ENCODE measurements around the gene PCDHB5.
"Not testable (repeated sequence)": the region's sequence is repeated elsewhere in the genome, so short reads cannot be mapped to it uniquely, and the experiment has no call there.

The PCDHB5 gene

DNA sequence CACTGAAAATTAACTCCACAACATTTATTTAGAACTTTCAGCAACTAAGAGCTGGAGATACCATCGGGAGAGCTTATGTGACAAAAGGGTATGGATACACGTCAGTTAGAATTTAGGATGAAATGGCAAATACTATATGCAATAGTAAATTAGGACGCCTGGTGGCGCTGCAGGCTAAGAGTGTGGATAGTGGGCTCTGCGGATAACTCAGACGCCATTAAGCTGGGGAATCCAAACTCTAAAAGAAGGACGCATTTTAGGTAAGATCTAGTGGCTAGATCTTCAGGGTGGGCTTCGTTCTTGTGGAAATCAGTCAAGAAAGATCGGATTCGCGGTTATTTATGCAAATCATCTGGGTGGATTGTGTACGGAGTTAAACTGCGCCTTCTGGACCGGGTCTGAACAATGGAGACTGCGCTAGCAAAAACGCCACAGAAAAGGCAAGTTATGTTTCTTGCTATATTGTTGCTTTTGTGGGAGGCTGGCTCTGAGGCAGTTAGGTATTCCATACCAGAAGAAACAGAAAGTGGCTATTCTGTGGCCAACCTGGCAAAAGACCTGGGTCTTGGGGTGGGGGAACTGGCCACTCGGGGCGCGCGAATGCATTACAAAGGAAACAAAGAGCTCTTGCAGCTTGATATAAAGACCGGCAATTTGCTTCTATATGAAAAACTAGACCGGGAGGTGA, at the start of gene PCDHB5:
Gene PCDHB5 (plus strand): TSS at position 177 of the 688 bp plus-strand sequence. CDS start 229 bp downstream, at position 406.
- intact Hi-C loops (cut with DNase I), result no loop called here
- DNase-seq, result peak in 1 of 10 donors; percentile 33

DNA sequence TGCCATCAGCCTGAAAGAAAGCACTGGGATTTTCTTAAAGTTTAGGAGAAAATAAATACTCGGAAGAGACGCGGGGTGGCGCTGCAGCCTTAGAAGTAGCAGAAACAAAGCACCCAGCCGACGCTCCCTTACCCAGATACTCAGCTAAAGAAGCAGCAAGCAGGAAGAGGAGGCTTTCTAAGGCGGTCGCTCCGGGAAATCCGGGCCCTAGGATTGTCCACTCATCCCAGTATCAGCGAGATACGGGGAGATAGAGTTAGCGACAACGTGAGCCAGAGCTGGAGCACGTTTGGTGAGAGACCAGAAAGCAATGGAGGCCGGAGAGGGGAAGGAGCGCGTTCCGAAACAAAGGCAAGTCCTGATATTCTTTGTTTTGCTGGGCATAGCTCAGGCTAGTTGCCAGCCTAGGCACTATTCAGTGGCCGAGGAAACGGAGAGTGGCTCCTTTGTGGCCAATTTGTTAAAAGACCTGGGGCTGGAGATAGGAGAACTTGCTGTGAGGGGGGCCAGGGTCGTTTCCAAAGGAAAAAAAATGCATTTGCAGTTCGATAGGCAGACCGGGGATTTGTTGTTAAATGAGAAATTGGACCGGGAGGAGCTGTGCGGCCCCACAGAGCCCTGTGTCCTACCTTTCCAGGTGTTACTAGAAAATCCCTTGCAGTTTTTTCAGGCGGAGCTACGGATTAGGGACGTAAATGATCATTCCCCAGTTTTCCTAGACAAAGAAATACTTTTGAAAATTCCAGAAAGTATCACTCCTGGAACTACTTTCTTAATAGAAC, 40.3 kb upstream of the PCDHB5 start, which contains the start of gene PCDHB2:
Gene PCDHB2 (plus strand): TSS at position 135 of the 782 bp plus-strand sequence. CDS start 176 bp downstream, at position 311.
- intact Hi-C loops (cut with DNase I), result no loop called here
- peak in 6 of 10 donors; percentile 25 to 86 (median 61) for DNase-seq

DNA sequence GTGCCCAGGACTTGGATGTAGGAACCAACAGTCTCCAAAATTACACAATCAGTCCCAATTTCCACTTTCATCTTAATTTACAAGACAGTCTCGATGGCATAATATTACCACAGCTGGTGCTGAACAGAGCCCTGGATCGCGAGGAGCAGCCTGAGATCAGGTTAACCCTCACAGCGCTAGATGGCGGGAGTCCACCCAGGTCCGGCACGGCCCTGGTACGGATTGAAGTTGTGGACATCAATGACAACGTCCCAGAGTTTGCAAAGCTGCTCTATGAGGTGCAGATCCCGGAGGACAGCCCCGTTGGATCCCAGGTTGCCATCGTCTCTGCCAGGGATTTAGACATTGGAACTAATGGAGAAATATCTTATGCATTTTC, 39.8 kb upstream of the PCDHB5 start:
- intact Hi-C loops (cut with DNase I), result no loop called here
- peak in 1 of 10 donors; percentile 22 for DNase-seq

DNA sequence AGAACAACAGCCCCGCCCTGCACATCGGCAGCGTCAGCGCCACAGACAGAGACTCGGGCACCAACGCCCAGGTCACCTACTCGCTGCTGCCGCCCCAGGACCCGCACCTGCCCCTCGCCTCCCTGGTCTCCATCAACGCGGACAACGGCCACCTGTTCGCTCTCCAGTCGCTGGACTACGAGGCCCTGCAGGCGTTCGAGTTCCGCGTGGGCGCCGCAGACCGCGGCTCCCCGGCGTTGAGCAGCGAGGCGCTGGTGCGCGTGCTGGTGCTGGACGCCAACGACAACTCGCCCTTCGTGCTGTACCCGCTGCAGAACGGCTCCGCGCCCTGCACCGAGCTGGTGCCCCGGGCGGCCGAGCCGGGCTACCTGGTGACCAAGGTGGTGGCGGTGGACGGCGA, 38.8 kb upstream of the PCDHB5 start:
- DNase-seq, result peak in 1 of 10 donors; percentile 67
- intact Hi-C loops (cut with DNase I), result not testable (repeated sequence)

DNA sequence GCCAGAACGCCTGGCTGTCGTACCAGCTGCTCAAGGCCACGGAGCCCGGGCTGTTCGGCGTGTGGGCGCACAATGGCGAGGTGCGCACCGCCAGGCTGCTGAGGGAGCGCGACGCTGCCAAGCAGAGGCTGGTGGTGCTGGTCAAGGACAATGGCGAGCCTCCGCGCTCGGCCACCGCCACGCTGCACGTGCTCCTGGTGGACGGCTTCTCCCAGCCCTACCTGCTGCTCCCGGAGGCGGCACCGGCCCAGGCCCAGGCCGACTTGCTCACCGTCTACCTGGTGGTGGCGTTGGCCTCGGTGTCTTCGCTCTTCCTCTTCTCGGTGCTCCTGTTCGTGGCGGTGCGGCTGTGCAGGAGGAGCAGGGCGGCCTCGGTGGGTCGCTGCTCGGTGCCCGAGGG, 38.4 kb upstream of the PCDHB5 start:
- intact Hi-C loops (cut with DNase I), result not testable (repeated sequence)
- DNase-seq, result peak in 2 of 10 donors; percentile 58 to 77

DNA sequence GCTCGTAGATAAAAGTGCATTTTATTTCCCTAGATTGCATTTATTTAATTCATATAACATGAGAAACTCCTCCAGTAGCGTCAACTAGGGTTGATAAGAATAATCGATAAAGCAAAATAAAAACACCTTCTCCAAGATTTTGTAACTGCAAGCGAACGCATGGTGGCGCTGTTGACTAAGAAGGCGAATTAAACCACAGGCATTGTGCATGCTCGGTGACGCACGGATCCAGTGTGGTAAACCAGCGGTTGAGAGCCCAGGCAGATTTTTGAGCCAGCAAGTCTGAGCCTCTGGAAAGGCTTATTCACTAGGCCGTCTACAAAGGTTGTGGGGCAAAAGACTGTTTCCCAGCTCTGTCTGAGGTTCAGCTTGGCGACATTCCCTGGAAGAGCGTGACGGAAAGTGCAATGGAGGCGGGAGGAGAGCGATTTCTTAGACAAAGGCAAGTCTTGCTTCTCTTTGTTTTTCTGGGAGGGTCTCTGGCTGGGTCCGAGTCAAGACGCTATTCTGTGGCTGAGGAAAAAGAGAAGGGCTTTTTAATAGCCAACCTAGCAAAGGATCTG, 34.7 kb upstream of the PCDHB5 start, which contains the start of gene PCDHB3:
Gene PCDHB3 (plus strand): TSS at position 231 of the 563 bp plus-strand sequence. CDS start 177 bp downstream, at position 408.
- intact Hi-C loops (cut with DNase I), result no loop called here
- DNase-seq, result peak in 6 of 10 donors; percentile 16 to 84 (median 54)

DNA sequence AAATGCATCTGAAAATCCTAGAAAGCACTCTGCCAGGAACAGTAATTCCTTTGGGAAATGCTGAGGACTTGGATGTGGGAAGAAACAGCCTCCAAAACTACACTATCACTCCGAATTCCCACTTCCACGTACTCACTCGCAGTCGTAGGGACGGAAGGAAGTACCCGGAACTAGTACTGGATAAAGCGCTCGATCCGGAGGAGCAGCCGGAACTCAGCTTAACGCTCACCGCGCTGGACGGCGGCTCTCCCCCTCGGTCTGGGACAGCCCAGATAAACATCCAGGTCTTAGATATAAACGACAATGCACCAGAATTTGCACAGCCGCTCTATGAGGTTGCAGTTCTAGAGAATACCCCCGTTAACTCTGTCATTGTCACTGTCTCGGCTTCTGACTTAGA, 33.9 kb upstream of the PCDHB5 start:
- intact Hi-C loops (cut with DNase I), result no loop called here
- DNase-seq, result no peak

DNA sequence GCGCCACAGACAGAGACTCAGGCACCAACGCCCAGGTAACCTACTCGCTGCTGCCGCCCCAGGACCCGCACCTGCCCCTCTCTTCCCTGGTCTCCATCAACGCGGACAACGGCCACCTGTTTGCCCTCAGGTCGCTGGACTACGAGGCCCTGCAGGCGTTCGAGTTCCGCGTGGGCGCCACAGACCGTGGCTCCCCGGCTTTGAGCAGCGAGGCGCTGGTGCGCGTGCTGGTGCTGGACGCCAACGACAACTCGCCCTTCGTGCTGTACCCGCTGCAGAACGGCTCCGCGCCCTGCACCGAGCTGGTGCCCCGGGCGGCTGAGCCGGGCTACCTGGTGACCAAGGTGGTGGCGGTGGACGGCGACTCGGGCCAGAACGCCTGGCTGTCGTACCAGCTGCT, 32.9 kb upstream of the PCDHB5 start:
- intact Hi-C loops (cut with DNase I), result not testable (repeated sequence)
- DNase-seq, result peak in 1 of 10 donors; percentile 64

DNA sequence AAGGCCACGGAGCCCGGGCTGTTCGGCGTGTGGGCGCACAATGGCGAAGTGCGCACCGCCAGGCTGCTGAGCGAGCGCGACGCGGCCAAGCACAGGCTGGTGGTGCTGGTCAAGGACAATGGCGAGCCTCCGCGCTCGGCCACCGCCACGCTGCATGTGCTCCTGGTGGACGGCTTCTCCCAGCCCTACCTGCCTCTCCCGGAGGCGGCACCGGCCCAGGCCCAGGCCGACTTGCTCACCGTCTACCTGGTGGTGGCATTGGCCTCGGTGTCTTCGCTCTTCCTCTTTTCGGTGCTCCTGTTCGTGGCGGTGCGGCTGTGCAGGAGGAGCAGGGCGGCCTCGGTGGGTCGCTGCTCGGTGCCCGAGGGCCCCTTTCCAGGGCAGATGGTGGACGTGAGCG, 32.5 kb upstream of the PCDHB5 start:
- intact Hi-C loops (cut with DNase I), result not testable (repeated sequence)
- DNase-seq, result peak in 1 of 10 donors; percentile 67

DNA sequence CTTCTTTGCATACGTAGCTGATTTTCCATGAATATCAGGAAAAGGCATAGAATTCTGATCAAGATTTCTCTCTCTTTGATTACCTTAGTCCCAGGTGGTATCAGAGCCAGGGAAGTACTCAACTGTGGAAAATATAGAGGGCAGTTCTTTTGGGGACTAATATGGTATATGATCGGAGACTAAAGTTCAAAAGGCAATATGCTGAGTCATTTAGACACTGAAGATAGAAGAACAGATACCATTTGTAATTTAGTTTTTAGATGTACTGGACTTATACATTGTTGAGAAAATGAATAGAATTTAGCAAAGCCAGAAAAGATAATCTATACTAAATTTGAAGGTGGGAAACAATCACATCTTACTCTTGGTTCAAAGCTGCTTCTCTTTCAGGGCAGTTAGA, 29.7 kb upstream of the PCDHB5 start:
- intact Hi-C loops (cut with DNase I), result no loop called here
- no peak for DNase-seq

DNA sequence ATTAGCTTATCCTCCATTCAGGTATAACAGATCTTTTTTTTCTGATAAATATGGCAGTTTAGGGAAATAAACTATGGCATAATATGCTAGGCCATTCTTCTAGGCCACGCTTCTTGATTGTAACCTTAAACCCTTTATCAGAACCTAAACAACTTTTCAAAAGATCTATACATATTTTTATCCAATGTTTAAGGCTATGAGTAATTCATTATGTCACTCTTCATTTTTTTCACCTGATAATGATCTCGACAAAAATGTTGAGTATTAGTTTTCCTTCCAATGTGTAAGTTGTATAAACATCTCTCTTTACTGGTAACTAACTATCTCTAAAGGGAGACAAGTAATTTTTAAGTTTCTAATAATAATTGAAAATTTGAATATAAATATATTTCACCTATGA, 15.8 kb upstream of the PCDHB5 start:
- no peak for DNase-seq
- intact Hi-C loops (cut with DNase I), result no loop called here

DNA sequence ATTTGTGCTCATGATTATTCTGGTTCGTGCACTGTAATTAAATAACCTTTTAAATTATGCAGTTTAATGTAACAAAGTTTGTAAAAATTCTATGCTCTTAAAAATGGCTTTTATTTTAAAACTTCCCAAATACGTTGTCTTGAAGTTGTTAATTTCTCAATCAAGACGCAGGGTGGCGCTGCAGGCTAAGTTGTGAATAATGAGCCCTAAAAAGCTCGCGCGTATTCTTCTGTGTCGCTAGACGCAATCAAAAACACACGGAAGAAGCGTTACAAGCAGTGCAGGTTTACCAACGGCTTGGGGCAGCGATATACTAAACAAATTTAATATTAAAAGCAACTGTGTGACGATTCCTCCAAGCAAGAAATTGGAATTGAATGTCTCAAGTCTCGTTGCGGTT, 13.4 kb upstream of the PCDHB5 start, which contains the start of gene PCDHB4:
Gene PCDHB4 (plus strand): TSS at position 256 of the 400 bp plus-strand sequence. CDS start 181 bp downstream, outside the sequence.
- DNase-seq, result peak in 4 of 10 donors; percentile 17 to 36 (median 31)
- intact Hi-C loops (cut with DNase I), result no loop called here

DNA sequence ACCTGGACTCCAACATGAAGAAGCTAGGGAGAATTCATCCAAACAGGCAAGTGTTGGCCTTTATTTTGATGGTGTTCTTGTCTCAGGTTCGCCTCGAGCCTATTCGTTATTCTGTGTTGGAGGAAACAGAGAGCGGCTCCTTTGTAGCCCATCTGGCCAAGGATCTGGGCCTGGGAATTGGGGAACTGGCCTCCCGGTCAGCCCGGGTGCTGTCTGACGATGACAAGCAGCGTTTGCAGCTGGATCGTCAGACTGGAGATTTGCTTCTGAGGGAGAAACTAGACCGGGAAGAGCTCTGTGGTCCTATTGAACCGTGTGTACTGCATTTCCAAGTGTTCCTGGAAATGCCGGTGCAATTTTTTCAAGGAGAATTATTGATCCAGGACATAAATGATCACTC, 13.0 kb upstream of the PCDHB5 start:
- intact Hi-C loops (cut with DNase I), result no loop called here
- peak in 1 of 10 donors; percentile 66 for DNase-seq

DNA sequence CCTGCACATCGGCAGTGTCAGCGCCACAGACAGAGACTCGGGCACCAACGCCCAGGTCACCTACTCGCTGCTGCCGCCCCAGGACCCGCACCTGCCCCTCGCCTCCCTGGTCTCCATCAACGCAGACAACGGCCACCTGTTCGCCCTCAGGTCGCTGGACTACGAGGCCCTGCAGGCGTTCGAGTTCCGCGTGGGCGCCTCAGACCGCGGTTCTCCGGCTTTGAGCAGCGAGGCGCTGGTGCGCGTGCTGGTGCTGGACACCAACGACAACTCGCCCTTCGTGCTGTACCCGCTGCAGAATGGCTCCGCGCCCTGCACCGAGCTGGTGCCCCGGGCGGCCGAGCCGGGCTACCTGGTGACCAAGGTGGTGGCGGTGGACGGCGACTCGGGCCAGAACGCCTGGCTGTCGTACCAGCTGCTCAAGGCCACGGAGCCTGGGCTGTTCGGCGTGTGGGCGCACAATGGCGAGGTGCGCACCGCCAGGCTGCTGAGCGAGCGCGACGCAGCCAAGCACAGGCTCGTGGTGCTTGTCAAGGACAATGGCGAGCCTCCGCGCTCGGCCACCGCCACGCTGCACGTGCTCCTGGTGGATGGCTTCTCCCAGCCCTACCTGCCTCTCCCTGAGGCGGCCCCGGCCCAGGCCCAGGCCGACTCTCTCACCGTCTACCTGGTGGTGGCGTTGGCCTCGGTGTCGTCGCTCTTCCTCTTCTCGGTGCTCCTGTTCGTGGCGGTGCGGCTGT, 11.4 kb upstream of the PCDHB5 start:
- peak in 2 of 10 donors; percentile 61 to 71 for DNase-seq
- intact Hi-C loops (cut with DNase I), result not testable (repeated sequence)

DNA sequence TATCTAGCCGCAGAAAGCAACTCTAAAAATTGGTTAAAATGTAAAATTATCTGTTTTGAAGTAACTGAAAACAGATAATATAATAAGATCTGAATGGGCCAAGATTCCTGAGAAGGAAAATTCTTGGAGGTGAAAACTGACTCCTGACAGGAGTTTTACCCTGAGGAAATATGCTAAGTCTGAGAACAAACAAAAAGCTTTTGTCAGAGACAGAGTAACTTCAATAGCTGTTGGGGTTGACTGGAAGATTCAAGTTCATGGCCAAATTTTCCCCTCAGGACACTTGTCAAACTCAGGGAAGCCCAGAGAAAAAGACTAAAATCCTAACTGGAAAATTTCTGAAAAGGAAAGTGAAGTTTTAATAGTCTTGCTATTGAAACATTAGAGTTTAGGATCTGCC, 7.7 kb upstream of the PCDHB5 start:
- DNase-seq, result no peak
- intact Hi-C loops (cut with DNase I), result no loop called here

DNA sequence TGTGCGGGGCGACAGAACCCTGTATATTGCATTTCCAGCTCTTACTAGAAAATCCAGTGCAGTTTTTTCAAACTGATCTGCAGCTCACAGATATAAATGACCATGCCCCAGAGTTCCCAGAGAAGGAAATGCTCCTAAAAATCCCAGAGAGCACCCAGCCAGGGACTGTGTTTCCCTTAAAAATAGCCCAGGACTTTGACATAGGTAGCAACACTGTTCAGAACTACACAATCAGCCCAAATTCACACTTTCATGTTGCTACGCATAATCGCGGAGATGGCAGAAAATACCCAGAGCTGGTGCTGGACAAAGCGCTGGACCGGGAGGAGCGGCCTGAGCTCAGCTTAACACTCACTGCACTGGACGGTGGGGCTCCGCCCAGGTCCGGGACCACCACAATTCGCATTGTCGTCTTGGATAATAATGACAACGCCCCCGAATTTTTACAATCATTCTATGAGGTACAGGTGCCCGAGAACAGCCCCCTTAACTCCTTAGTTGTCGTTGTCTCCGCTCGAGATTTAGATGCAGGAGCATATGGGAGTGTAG, 786 bp downstream of the PCDHB5 start:
- intact Hi-C loops (cut with DNase I), result no loop called here
- no peak for DNase-seq

DNA sequence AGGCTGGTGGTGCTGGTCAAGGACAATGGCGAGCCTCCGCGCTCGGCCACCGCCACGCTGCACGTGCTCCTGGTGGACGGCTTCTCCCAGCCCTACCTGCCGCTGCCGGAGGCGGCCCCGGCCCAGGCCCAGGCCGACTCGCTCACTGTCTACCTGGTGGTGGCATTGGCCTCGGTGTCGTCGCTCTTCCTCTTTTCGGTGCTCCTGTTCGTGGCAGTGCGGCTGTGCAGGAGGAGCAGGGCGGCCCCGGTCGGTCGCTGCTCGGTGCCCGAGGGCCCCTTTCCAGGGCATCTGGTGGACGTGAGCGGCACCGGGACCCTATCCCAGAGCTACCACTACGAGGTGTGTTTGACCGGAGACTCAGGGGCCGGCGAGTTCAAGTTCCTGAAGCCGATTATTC, 2.3 kb downstream of the PCDHB5 start:
- intact Hi-C loops (cut with DNase I), result not testable (repeated sequence)
- peak in 1 of 10 donors; percentile 77 for DNase-seq

DNA sequence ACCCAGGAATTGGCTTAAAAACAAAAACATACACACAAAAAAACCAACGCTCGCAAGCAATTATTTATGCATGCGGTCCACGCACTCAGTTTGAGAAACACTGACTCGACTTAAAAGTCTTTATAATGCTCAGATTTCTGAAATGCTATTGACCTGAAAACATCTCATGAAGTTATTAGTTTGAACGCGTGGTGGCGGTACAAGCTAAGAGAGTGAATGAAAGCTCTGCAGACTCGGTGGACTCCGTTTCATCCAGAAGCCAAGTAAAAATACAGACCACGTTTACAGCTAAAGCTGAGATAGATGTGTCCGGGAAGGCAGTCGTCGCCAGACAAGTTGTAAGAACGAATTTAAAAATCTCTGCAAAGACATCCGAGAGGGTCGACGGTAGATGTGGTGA, 14.8 kb downstream of the PCDHB5 start, which contains the start of gene PCDHB6:
Gene PCDHB6 (plus strand): TSS at position 246 of the 400 bp plus-strand sequence. CDS start 201 bp downstream, outside the sequence.
- intact Hi-C loops (cut with DNase I), result no loop called here
- DNase-seq, result peak in 1 of 10 donors; percentile 67

DNA sequence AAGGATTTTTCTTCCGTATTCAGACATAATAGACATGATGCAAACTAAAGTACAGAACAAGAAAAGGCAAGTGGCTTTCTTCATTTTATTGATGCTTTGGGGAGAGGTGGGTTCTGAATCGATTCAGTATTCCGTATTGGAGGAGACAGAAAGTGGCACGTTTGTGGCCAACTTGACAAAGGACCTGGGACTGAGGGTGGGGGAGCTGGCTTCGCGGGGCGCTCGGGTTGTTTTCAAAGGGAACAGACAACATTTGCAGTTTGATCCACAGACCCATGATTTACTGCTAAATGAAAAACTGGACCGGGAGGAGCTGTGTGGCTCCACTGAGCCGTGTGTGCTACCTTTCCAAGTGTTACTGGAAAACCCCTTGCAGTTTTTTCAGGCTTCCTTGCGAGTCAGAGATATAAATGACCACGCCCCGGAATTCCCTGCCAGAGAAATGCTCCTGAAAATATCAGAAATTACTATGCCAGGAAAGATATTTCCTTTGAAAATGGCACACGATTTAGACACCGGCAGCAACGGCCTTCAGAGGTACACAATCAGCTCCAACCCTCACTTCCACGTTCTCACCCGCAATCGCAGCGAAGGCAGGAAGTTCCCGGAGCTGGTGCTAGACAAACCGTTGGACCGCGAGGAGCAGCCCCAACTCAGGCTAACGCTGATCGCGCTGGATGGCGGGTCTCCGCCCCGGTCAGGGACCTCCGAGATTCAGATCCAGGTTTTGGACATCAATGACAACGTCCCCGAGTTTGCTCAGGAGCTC, 15.4 kb downstream of the PCDHB5 start:
- intact Hi-C loops (cut with DNase I), result no loop called here
- no peak for DNase-seq

Data from posterior cingulate gyrus (tissue), 11 donors.